GM21447 (cell line): ENCODE data around the gene CCDC116.
"Not testable (repeated sequence)": the region's sequence is repeated elsewhere in the genome, so short reads cannot be mapped to it uniquely, and the experiment has no call there.

ENCODE experiments used
- ATAC-seq: cut with Tn5 transposase; IDR thresholded peaks from one replicate; pipeline ENCODE4 v1.9.1; 2021; ENCODE audit not compliant: unreplicated experiment

CCDC116 gene

GRCh38 chr22:21609556-21610157 is 22.9 kb upstream of the CCDC116 start:
- not testable (repeated sequence) for ATAC-seq

GRCh38 chr22:21611210-21611977 is 21.2 kb upstream of the CCDC116 start:
- ATAC-seq, result no peak

GRCh38 chr22:21612858-21613257 is 19.7 kb upstream of the CCDC116 start:
- no peak for ATAC-seq

- no peak for ATAC-seq
Measured at GRCh38 chr22:21613553-21614233, 18.9 kb upstream of the CCDC116 start.

- ATAC-seq, result no peak
Measured at GRCh38 chr22:21615731-21616130, 16.8 kb upstream of the CCDC116 start.

- ATAC-seq, result not testable (repeated sequence)
Measured at GRCh38 chr22:21617337-21617736, 15.2 kb upstream of the CCDC116 start.

- ATAC-seq, result no peak
Measured at GRCh38 chr22:21621025-21621424, 11.5 kb upstream of the CCDC116 start.

GRCh38 chr22:21622011-21622918 is 10.3 kb upstream of the CCDC116 start:
- no peak for ATAC-seq

- no peak for ATAC-seq
Measured at GRCh38 chr22:21622919-21623647, 9.5 kb upstream of the CCDC116 start.

- ATAC-seq, result no peak
Measured at GRCh38 chr22:21623648-21623970, 9.0 kb upstream of the CCDC116 start.

- no peak for ATAC-seq
Measured at GRCh38 chr22:21624120-21624879, 8.3 kb upstream of the CCDC116 start.

- no peak for ATAC-seq
Measured at GRCh38 chr22:21624880-21625791, 7.4 kb upstream of the CCDC116 start.

GRCh38 chr22:21626073-21626734 is 6.4 kb upstream of the CCDC116 start:
- ATAC-seq, result no peak

GRCh38 chr22:21626735-21627469 is 5.7 kb upstream of the CCDC116 start:
- ATAC-seq, result no peak

GRCh38 chr22:21628386-21629254 is 3.9 kb upstream of the CCDC116 start:
- no peak for ATAC-seq
